HuH-7.5 (cell line): Measurements from ENCODE around the gene RBMS1.
"Not testable (repeated sequence)": the region's sequence is repeated elsewhere in the genome, so short reads cannot be mapped to it uniquely, and the experiment has no call there.

Experiments
- DNase-seq: peaks from one replicate; pipeline ENCODE4 v3.0.0; 2011; ENCODE audit warnings: low spot score

Gene RBMS1

GRCh38 chr2:160469621-160470204 lies 23.9 kb downstream of the RBMS1 start:
- no peak for DNase-seq

- DNase-seq = no peak
Measured at GRCh38 chr2:160469164-160469563, 24.4 kb downstream of the RBMS1 start.

- DNase-seq = no peak
Measured at GRCh38 chr2:160467086-160467485, 26.5 kb downstream of the RBMS1 start.

- DNase-seq = no peak
Measured at GRCh38 chr2:160465406-160465805, 28.2 kb downstream of the RBMS1 start.

GRCh38 chr2:160465002-160465401 lies 28.6 kb downstream of the RBMS1 start:
- no peak for DNase-seq

- DNase-seq = no peak
Measured at GRCh38 chr2:160464017-160464416, 29.6 kb downstream of the RBMS1 start.

GRCh38 chr2:160463245-160463644 lies 30.4 kb downstream of the RBMS1 start:
- no peak for DNase-seq

- no peak for DNase-seq
Measured at GRCh38 chr2:160460333-160460731, 33.3 kb downstream of the RBMS1 start.

GRCh38 chr2:160459538-160460332 lies 33.9 kb downstream of the RBMS1 start:
- DNase-seq = no peak

- no peak for DNase-seq
Measured at GRCh38 chr2:160458718-160459453, 34.7 kb downstream of the RBMS1 start.

- no peak for DNase-seq
Measured at GRCh38 chr2:160457588-160457987, 36.0 kb downstream of the RBMS1 start.

GRCh38 chr2:160454070-160454797 lies 39.4 kb downstream of the RBMS1 start:
- DNase-seq = no peak

GRCh38 chr2:160453111-160453820 lies 40.3 kb downstream of the RBMS1 start:
- DNase-seq = no peak

- no peak for DNase-seq
Measured at GRCh38 chr2:160450486-160450885, 43.1 kb downstream of the RBMS1 start.

- not testable (repeated sequence) for DNase-seq
Measured at GRCh38 chr2:160448821-160449220, 44.8 kb downstream of the RBMS1 start.

GRCh38 chr2:160445673-160446072 lies 47.9 kb downstream of the RBMS1 start:
- DNase-seq = no peak

- no peak for DNase-seq
Measured at GRCh38 chr2:160442603-160443002, 51.0 kb downstream of the RBMS1 start.

GRCh38 chr2:160440888-160441287 lies 52.7 kb downstream of the RBMS1 start:
- no peak for DNase-seq

- DNase-seq = not testable (repeated sequence)
Measured at GRCh38 chr2:160439038-160439437, 54.6 kb downstream of the RBMS1 start.

- DNase-seq = no peak
Measured at GRCh38 chr2:160437273-160437672, 56.3 kb downstream of the RBMS1 start.

- DNase-seq = no peak
Measured at GRCh38 chr2:160434254-160434948, 59.2 kb downstream of the RBMS1 start.
